NCI-H146 (cell line): ENCODE data around the gene FAM186B.

Experiments used
- DNase-seq: peaks from one replicate; lab custom pipeline; 2025; lab: John Stamatoyannopoulos, UW

Gene FAM186B

DNA sequence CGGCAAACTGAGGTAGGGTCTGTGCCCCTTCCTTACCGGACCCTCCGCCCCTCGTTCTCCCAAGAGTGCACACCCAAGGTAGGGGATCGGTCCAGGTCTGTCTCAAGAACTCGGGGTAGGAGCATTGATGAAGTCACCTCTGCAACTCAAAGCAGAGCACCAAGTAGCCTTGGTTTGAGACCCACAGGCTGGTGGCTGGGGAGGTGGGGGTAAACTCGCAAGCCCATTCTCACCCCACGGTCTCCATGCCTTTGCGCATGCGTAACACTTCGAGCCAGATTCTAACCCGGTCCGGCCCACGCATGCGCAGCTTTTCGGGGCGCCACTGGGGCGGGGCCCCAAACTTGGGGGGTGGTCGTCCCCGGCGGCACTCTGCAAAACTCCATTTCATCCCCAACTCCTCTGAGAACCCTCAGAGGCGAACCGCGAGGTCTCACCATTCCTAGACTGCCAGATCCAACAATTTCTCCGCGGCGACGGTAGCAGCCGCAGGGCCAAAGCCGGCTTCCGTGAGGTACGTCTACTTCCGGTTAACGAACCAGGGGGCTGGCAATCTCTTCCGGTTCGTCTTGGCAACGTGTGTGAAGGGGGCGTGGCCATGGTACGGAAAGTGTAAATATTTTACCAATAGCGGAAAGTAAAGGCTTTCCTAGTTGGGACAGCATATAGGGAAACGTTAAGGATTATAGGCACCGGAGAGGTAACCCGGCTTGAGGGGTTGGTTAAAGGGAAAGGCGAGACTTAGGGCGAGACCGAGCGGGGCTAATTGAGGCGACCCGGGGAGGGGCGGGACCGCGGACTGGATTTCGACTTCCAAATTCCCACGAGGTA, 37.6 kb downstream of the FAM186B start, which contains the start of gene MCRS1:
Gene MCRS1, minus strand, starts transcription at position 532 of the 831 bp plus-strand sequence. CDS start 1,411 bp downstream, outside the sequence.
- DNase-seq: peak; percentile 95

DNA sequence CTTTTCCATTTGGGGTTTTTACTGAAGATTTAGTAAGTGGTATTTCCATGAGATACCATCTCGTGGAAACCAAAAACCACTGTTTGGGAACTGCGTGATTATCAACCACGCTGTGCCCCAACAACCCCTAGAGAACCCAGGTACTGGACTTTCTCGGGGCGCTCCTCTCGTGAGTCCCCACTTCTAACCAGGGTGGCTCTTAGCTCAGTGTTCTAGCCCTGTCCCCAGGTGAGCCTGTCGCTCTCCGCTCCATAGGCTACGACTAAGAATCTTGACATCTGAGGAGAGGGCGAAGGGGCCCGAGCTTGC, 38.2 kb downstream of the FAM186B start:
- no peak for DNase-seq

DNA sequence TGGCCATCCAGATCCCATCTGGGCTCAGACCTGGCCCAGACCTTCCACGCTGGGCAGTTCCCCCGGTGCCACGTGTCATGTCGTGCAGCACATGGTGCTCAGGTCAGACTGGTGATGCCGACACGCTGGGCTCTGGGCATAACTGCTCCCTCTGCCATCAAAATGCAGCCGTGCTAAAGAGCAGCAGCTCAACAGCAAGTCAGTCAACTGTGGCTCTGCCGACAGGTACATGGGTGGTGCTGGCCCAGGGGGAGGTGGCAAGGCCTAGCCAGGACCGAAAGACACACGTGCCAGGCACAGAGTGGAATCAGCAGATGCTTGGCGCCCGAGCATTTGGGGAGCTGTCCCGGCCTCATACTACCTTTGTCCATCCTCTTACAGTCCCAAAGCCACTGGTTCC, 39.1 kb downstream of the FAM186B start:
- no peak for DNase-seq

DNA sequence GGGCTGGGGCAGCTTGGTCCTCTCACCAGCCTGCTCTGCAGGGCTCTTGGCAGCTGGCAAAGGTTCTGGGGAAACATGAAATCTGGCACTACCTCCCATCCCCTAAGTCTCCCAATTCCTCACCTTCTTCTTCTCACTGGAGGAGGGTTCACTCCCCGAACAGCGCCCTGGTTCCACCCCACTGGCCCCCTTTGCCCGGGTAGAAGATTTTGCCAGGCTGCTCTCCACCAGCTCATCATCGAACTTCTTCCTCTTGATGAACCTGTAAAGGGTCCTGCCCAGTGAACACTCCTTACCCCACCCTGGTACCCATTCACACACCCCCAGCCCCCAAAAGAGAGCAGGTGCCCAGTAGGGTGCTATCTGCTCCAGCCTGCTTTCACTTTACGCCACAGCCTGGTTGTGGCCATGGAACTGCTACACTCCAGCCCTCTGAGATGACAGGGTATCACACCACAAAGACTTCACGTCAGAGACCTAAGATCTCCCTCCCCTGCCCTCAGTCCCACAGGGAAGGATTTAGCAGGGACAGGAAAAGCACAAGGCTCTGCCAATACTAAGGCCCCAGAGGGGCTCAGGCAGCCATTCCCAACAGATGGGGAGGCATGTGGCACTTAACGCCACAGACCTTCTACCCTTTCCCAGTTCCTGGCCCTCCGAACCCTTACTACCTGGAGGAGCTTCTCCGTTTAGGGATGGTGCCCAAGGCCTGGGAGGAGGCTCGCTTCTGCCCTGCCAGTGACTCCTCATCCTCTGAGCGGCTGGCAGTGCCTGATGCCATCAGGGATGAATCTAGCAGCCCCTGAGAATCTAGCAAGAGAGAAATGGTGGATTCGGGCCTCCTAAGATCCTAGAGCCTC, 39.8 kb downstream of the FAM186B start:
- no peak for DNase-seq

DNA sequence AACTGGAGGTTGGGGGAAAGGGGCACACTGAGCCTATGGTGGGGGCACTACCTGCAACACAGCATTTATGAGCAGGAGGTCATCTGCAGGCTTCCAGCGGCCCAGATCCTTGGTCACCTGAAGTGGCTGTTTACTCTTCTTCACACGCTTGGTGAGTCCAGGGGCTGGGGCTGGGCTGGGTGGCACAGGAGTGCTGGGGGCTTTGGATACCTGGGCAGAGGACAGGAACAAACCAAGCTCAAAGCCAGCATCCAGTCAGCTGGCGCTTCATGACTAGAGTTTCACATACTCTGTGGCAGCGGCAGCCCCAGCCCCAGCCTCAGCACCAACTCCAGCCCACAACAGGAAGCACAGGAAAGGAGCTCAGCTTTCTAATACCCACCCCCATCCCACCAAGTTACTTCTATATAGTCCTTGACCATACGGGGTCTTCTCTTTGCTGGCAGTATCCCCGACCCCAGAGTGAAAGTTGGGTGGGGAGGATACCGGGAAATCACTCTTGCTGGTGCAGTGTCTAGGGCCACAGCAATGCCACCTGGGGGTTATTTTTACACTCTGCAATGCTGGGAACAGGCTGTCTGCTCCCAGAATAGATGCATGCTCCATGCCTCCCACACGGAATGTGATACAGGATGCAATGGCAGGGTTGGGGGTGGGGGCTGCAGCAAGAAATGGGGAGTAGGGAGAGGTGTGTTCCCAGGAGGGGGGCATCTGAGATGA, 40.6 kb downstream of the FAM186B start:
- no peak for DNase-seq

DNA sequence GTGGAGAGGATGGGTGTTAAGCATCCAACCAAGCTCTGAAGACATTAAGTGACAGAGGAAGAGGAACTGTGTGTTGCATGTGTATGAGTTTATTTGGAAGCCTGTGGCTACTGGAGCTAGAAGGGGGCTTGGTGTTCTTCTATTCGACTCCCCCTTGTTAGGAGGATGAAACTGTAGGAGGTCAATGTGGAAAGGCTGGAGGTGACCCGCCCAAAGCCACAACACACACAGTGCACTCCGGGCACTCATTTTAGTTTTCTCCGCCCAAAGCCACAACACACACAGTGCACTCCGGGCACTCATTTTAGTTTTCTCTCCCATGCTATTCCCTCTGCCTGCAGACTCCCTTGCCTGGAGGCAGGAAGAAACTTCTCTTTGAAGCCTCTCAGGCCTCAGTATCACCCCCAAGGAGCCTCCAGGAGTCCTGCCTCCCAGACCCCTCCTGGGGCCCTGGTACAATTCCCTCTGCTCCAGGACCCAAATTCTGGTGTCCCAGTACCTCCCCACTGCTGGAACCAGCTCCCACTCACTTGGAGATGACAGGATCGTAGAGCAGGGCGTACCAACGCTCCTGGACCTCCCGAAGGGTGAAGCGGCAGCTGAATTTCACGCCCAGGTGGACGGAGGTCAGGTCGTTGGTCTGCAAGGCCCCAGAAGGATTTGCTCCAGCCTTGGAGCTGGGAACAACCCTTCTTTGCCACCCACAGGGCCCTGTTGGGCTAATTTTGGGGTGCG, 41.3 kb downstream of the FAM186B start:
- no peak for DNase-seq

DNA sequence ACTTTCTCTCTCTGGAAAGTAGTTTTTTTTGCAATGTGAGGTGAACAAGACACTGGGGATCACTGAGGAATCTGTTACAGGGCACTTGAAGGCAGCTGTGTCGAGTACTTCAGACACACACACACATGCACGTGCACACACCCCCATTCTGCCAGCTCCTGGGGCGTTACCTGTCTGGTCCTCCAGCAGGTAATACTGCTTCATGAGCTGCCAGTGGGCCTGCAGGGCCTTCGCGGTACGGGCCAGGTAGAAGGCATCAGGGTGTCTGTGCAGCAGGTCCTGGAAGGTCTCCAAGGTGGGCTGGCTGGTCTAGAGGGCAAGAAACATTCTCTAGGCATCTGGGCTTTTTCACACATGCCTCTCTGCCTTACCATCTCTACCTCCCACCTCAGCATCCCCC, 42.6 kb downstream of the FAM186B start:
- DNase-seq: no peak

DNA sequence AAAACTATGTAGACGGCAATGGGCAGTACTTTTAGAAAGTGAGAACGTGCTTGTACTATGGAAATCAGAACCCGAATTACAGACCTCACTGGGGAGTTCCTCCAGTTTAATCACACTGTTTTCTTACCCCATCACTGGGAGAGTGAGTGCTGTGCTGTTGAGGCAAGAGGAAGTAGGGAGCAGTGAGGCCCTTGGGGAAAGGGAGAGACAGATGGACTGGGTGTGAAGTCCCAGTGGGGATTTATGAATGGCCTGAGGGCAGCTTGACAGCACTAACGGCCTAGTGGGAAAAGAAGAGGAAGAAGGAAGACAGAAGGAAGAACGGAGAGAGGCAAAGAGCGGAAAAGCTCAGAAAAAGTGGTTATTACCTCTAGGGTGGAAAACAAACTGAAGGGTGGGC, 43.2 kb downstream of the FAM186B start:
- no peak for DNase-seq

DNA sequence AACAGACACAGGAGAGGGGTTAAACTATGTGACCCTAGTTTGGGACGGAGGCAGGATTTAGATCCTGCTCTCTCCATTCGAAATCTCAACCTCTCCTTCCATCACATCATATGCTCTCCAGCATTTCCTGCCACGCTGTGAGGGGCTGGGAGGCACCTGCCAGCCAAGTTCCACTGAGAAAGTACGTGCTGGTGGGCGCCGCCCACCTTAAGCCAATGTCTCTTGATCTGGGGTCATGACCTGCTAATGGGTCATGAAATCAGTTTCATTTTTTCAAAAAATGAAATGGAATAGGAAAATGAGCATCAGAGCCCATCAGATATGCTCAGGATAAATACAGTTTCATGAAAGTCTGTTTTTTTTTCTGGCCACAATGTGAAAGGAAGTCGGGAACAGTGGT, 44.7 kb downstream of the FAM186B start:
- no peak for DNase-seq

DNA sequence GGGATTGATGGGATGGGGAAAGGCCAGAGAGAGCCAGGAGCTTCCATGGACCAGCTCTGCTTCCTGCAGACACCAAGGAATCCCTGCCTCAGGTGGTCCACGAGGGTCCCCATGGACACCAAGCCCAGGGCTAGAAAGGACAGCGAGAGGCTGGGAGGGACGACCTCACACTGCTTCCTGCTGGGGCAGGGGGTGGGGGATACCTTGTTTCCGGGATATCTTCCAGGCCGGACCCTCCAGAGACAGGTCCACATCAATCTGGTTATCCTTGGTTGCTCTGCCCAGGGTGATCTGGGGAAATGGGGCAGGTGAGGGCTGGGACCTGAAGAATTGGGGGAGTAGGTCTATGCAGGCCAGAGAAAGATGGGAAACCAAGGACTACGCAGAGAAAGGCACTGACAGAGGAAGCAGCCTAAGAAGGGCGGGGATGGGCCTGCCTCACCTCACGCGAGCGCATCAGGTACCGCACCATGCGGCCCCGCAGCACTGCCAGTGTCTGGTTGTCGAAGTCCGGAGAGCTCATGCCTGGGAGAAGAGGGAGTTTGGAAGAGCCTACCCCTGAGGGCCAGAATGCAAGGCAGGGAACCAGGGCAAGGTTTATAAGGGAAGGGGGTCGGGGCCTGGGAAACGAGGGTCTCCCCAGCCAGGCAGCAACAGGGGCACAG, 46.3 kb downstream of the FAM186B start:
- no peak for DNase-seq

DNA sequence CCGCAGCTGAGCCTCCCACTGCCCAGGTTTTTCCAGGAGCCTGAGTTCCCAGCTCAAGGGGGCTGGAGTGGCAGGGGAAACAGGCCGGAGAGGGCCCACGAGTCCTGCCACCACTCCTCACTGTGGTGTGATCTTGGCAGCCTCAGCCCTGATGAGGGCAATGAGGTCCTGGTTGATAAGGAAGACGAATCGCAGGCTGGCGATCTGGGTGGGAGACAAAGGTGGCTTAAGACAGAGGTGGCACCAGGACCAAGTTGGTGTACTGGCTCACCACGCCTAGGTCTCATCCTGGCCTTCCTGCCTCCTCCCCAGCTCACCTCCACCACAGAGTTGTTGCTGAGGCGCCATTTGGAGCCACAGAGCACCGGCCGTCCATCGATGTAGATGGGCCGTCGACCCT, 46.9 kb downstream of the FAM186B start:
- DNase-seq: no peak

DNA sequence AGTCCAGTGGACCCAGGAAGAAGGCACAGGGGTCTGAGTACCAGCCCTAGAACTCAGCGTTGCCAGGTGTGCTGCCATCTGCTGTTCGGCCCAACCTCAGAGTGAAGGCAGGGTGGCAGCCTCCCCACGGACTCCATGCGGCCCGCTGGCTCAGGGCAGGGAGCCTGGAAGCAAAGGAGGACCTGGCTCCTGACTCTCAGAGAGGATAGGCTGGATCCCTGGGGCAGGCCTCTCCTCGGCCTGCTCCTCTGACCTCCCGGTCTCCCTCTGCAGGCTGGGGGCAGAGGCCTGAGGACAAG, 47.6 kb downstream of the FAM186B start:
- no peak for DNase-seq

DNA sequence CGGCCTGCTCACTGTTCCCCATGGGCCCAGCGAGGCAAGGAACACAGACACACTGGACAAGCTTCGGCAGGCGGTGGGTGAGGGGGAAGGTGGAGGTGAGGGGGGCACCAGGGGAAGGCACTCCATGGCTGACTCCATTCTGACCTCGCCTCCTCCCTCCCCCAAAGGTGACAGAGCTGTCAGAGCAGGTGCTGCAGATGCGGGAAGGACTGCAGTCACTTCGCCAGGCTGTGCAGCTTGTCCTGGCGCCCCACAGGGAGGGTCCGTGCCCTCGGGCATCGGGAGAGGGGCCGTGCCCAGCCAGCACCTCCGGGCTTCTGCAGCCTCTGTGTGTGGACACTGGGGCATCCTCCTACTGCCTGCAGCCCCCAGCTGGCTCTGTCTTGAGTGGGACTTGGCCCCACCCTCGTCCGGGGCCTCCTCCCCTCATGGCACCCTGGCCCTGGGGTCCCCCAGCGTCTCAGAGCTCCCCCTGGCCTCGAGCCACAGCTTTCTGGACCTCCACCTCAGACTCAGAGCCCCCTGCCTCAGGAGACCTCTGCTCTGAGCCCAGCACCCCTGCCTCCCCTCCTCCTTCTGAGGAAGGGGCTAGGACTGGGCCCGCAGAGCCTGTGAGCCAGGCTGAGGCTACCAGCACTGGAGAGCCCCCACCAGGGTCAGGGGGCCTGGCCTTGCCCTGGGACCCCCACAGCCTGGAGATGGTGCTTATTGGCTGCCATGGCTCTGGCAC, 48.1 kb downstream of the FAM186B start:
- DNase-seq: no peak

DNA sequence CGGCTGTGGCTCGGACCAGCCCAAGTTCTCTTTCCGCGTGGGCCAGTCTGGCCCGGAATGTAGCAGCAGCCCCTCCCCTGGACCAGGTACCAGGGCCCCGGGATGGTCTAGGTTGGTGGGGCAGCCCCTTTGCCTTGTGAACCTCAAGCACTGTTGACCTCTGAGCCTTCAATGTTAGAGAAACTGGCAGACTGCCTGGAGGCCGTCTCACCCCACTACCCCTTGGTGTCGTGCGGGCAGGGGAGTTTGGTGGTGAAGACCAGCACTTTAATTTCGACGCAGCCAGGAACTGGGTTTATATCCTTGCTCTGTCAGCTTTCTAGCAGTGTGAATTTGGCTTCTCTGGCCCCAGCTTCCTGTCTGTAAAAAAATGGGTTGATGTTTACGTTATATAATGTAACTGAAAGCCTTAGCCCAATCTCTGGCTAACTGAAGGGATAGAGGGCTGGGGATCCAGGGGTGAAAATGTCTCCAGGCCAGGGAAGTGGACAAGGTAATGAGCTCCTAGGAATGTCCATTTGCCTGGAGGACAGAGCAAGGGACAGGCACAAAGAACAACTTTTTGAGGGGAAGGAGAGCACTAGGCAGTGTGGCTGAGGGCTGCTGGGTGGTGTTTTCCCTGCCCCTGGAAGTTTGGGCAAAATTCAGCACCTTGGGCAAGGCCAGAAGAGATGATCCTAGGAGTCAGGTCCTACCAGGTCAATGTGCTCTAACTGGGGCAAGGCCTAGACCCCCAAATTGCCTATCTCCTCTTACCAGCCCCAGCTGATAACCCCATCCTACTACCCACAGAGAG, 48.9 kb downstream of the FAM186B start:
- DNase-seq: no peak

DNA sequence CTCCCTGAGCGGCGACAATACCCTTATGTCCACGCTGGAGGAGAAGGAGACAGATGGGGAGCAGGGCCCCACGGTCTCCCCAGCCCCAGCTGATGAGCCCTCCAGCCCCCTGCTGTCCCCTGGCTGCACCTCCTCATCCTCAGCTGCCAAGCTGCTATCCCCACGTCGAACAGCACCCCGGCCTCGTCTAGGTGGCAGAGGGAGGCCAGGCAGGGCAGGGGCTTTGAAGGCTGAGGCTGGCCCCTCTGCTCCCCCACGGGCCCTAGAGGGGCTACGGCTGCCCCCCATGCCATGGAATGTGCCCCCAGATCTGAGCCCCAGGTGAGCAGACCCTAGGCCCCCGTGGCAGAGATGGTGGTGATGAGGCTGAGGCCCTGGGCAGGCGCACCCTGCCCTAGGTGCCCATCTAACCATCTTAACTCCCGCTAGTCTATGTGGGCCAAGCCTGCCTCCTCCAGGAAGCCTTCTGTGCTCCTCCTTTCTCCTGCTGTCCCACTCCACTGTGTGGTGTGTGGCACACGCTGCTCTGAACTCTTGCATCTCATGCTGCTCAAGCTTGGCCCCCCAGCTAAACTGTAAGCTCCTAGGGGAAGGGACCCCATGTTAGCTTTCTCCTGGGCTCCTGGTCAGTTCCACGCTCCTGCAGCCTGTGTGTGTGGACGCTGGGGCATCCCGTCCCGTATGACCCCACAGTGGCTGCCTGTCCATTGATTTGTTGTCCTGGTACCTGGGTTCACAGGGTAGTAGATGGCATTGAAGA, 49.6 kb downstream of the FAM186B start:
- no peak for DNase-seq

DNA sequence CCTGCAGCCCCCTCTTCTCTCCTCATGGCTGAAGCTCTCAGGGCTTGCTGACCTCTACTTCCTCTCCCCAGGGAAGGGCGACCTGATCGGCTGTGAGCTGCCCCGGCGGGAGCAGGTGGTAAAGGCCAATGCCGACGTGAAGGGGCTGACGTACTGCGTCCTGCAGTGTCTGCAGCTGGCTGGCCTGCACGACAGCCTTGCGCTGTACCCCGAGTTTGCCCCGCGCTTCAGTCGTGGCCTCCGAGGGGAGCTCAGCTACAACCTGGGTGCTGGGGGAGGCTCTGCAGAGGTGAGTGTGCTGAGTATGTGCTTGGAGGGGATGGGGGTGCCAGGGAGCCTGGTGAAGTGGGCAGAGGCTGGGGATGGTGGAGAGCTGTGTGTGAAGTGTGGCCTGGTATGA, 51.2 kb downstream of the FAM186B start:
- DNase-seq: no peak

DNA sequence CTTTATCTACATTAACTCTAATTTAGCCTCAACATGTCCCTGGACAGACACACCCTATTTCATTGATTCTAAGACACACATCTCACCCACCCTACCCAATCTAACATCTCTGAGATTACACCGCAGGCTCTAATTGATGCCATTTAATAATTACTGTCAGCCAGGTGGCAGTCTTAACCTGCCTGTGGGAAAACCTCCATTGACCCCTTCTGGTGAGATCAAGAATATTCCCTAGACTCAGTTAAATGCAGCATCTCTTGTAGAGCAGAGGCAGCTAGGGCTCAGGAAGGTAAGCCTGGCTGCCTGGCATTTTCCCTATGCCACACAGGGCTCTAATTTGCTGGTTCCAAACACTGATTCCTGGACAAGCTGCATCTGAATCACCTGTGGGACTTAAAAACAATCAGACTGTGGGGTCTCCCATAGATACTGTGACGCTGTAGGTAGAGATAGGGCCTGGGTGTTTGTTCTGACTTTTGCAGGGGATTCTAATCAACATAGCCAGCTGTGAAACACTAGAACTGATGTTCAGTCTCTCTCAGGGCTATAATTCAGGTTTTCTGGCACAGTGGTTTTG, 51.8 kb downstream of the FAM186B start:
- DNase-seq: peak; percentile 93

DNA sequence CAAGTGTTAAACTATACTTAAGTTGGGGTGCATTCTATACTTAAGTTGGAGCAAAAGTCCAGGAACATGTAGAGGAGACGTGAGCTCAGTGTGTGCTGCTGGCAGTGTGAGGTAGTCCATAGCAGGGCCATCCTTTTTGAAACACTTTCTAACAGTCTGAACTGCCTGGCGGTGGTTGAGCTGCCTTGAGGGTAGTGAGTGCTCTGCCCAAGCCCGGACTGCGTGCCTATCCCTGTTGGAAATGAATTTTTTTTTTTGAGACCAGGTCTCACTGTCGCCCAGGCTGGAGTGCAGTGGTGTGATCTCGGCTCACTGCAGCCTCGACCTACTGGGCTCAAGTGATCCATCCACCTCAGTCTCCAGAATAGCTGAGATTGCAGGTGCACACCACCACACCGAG, 52.5 kb downstream of the FAM186B start:
- no peak for DNase-seq

DNA sequence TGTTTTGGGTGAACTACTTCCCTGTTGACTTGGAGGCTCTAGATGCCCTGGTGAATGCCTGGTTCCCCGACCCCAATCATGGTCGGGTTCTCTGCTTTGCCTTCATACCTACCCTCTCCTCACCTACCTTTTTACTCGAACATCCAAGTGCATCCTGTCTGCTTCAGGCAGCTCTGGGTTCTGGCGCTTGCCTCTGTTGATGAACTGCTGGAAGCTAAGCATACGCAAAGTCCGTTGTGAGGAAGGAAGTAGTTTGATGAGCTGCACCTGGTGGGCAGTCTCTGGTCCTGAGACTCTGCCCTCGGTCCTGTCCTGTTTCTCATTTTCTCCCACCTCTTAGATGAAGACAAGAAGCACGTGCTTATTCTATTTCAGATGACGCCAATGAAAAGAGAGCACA, 53.0 kb downstream of the FAM186B start:
- no peak for DNase-seq
